OCI-M1 (cell line): Measurements from ENCODE around the gene CTSO.

Source experiments
- DNase-seq: peaks from one replicate; lab custom pipeline; 2025; lab: John Stamatoyannopoulos, UW

Gene CTSO

DNA sequence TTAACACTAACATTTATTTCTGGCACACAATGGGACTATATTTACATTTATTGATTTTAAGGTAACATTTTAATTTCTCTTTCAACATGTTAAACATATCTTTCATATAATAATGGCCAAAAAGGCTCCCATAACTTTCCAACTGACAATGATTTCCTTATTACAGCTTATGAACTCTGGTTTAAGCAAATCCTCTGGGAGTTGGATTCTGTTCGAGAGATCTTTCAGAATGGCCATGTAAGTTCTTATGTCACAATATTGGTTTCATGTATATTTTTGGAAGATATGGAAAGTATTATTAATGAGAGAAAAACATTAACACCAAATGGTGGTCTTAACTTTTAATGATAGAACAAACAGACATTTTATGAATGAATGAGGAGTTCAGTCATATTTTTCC lies 46.1 kb downstream of the CTSO start:
- no peak for DNase-seq

DNA sequence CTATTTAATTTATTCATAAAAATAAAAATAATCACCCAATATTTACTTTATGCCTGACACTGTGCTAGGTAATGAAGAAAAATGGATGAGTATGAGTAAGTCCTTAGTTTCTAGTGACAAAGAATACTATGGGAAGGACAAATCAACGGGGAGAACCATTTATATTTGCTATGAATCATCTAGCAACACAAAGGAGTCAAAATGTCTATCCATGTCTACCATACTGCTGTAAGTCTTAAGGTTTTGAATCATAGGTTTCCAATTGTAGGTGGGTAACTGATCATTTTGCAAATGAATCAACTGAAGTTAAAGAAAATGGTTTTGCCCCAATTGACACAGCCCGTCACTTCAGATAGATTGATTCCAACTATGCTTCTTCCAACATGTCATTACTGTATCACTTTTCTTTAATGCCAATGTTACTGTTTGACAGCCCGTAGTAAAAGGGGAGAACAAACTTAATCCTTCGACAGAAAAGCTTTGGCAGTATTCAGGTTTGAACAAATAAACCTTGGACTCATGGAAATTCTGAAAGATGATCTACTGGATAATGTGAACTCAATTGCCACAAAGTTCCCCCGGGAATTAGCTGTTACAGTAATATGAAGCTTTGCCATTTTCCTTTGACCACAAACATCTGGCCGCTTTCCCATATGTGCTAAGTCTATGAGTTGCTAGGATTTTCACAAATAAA lies 47.0 kb downstream of the CTSO start:
- no peak for DNase-seq

DNA sequence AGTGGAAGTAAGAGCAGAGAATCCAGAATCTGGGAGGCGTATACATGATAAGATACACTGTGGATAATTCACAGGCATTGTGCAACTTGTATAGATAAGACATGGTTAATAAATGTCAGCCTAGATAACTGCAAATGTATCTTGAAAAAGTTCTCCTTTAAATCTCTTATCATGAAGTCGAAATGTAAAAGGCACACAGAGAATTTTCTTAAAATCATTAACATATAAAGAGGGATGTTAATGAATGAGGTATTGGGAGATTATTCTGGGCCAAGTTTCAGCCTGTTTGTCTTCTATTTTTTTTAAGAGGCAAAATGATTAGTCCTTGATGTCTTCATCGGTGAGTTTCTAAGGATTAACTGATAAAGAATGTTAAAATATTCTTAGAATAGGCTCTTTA lies 49.3 kb downstream of the CTSO start:
- no peak for DNase-seq

DNA sequence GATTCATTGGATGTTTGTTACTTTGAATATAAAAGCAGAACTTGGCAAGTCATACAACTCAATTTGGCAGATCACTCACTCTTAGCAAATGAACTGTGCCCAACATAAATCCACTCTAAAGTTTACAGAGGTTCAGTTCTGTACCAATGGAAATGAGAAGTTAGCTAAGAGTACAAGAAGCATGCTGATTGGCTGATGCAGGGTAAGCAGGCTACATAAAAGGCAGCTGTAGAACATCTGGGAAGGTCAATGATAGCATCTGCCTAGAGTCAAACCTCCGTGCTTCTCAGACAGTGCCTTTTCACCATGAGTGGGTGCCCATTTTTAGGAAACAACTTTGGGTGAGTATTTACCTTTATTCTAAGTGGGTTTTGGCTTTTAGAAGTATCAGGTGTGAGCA lies 50.2 kb downstream of the CTSO start, which contains the start of gene TDO2:
Gene TDO2, plus strand, starts transcription at position 244 of the 400 bp plus-strand sequence. Its CDS starts 63 bp downstream, at position 307.
- DNase-seq = no peak

DNA sequence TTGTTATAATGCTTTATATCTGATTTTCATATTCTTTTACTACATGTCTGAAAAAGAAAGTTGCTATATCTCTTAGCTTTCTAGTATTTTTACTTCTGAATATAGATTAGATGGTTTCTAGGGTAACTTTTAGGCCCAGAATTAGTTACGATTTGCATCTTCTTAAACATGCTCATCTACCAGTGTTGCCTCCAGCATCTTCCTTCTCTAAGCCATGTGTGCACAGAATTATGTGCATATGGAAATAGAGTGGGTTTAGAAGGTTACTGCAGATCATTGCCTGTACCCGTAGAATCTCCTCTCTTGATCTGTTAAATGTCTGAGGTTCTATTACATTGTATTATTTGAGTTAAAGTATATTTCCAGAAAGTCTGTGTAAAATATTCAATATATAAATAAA lies 52.7 kb downstream of the CTSO start:
- DNase-seq = no peak

DNA sequence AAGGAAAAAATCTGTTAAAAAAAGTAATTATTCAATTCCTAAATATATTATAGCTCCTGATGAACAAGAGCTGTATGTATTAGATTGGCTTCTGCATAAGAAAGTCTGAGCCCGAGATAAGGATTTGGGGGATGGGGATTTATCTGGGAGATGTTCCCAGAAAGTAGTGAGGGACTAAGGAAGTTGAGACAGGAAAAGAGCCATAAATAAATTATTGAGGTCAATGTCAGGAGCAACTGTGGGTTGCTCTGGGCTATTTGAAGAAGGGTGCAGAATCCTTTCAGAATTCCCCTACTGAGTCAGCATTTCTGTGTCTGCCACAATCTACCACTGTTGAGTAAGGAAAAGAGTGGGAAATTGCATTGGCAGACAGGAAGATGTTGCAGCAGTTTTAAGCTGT lies 53.3 kb downstream of the CTSO start:
- no peak for DNase-seq

DNA sequence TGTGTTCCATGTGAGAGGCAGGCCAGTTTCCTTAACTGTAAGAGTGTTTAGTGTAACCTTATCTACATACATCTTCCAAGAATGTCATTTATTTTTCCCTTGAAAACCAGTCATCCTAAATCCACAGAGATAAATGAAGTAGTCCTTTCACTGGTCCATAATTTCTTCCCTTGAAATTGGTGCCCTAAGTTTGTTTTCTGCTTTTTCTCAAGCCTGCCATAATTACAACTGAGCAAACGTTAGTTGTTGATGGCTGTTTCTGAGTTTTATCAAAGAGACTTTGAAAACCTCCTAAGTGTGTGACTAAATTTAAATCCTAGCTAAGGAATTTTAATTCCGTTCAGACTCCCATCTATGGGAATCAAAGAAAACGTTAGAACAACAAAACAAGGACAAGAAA lies 53.8 kb downstream of the CTSO start:
- no peak for DNase-seq

DNA sequence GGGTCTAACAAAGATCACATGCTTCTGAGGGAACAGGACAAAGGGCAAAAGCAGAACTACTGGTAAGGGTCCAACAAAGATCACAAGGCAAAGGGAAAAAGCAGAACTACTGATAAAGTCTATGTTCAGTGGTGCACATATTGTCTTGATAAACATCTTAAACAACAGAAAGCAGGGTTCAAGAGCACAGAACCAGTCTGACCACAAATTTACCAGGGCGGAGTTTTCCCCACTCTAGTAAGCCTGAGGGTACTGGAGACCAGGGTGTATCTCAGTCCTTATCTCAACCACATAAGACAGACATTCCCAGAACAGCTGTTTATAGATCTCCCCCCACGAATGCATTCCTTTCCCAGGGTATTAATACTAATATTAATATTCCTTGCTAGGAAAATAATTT lies 55.3 kb downstream of the CTSO start:
- peak; percentile 72 for DNase-seq

DNA sequence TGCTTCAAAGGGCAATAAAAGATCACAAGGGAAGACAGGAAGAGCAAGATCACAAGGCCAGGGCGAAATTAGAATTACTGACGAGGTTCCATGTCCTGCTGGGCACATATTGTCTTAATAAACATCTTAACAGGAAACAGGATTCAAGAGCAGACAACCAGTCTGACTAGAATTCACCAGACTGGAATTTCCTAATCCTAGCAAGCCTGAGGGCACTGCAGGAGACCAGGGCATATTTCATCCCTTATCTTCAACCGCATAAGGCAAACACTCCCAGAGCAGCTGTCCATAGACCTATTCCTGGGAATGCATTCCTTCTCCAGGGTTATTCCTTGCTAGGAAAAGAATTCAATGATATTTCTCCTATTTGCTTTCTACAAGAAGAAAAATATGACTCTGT lies 62.6 kb downstream of the CTSO start:
- DNase-seq = no peak

DNA sequence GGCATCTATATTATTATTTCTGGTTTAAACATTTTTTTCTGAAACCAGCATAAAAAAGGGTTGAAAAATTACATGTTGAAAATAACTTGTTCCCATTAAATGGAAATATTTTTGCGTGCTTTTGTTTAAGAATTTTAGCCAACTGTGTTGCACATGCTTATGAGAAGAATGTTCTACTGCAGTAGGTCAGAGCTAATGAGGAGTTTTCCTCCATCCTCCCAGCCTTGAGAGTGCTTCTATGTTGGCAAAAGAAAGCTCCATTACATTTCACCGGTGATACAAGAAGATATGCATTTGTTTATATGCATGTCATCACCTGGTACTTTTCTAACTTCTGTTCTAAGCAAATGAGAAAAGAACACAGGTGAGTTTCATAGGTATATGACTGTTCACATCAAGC lies 63.7 kb downstream of the CTSO start:
- DNase-seq = no peak

DNA sequence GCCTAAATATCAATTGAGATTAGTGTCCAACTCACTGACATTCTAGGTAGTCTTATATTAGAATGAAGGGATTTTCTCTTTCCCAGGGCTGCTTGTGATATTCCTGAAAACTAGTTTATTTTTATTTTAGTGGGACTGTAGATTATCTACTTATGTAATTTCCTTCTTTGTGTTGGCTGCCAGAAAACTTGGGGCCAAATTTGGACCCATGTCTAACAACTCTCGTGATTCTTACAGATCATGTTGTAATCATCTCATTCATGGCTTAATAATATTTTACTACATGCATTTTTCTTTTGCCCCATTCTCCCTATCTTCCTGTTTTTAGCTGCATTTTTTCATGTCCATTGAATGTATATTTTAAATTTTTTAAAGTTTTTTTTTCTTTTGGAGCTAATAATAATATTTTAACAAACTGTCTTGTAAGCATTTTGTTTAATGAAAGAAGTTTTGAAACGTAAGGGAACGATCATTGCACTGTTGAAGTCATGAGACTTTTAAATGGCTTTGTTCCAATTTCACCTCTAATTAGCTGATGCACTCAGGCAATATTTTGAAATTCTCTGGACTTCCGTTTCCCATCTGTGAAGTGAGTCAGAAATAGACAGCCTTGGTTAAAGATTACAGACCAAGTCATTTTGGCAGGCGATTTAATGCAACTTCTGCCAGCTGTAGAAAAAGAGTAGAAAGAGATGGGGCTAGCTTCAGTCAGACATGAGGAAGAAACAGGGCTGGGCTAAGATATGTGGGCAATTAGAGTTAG lies 64.5 kb downstream of the CTSO start:
- DNase-seq = peak; percentile 71

DNA sequence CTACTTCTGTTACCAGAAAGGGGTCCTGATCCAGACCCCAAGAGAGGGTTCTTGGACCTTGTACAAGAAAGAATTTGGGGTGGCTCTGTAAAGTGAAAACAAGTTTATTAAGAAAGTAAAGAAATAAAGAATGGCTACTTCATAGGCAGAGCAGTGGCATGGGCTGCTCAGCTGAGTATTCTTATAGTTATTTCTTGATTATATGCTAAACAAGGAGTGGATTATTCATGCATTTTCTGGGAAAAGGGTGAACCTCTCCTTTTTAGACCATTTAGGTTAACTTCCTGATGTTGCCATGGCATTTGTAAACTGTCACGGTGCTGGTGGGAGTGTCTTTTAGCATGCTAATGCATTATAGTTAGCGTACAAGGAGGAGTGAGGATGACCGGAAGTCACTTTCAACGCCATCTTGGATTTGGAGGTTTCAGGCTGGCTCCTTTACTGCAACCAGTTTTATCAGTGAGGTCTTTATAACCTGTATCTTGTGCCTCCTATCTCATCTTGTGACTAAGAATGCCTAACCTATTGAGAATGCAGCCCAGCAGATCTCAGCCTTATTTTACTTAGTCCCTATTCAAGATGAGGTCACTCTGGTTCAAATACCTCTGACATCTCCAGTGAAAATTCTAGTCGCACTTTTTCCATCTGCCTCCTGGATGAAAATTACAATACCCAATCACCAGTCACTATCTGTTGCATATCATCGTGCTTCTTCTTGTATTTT lies 65.7 kb downstream of the CTSO start:
- DNase-seq = no peak

DNA sequence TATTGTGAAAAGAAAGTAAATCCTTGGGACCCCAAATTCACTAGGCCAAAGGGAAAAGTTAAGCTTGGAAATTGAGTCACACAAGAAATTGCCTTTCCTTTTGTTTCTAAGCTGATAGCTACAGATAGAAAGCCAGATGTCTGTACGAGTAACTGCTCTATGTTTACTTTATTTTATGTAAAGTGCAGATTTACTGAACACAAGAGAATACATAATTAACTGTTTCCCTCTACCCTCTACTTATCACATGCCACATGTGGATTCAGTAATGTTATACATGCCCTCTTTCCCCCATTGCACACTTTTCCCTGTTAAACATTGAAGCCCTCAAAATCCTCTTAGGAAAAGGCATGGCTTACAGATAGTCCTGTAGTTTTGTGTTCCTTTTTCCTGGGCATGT lies 66.6 kb downstream of the CTSO start:
- no peak for DNase-seq

DNA sequence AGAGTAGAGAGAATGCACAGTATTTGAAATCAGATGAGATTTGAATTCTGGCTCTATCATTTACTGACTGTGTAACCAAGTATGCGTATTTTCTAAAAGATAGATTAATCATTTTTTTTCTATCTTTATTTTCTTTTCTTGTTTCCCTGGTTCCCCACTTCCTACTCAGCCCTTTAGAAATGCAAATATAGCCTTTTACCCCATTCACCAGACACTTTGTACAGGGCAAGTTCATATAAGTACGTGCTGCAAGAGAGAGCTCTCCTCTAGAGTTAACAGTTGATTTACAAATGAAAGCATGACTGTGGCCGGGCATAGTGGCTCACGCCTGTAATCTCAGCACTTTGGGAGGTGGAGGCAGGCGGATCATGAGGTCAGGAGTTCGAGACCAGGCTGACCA lies 68.0 kb downstream of the CTSO start:
- no peak for DNase-seq

DNA sequence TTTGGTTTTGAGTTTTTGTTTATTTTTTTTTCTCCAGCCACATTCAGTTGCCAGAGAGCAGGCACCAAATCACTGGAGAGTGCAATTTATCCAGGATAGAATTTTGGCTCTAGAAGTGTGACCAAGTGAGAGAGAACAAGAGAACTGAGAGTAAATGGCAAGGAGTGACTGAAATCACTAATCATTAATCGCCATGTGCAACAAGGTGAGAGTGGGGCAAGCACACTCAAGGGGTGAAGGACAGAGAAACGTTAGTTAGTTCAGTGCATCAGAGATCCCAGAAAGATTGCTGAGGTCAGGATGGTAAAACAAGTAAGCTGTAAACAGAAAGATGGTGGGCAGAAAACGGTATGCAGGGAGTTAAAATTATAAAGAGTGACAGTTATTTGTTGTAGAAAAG lies 69.8 kb downstream of the CTSO start:
- no peak for DNase-seq

DNA sequence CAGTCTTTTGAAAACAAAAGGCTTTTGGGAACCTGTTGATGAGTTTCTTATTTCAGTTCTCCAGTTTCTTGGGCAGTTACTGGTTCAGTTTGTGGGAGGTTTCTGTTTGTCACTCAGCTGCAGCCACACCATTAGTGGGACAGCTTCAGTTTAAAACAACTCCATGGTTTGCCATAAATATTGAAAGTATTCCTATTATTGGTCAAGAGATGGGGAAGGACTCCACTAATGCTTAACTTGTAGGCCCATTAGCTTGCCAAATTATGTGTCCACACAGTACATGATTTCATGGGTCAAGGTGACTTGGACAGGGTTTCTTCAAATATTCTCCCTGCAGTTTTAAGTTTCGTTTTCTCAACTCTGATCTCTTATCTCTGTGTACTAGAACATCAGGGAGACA lies 72.1 kb downstream of the CTSO start:
- DNase-seq = no peak

DNA sequence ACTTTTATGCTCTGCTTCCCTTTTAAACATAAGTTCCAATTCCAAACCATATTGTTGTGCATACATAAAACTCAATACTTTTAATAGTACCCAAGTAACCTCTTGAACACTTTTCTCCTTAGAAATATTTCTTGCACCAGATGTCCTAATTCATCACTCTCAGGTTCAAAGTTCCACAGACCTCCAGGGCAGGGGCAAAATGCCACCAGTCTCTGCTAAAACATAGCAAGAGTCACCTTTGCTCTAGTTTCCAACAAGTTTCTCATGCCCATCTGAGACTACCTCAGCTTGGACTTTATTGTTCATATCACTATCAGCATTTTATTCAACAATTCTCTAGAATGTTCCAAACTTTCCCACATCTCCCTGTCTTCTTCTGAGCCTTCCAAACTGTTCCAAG lies 73.9 kb downstream of the CTSO start:
- DNase-seq = no peak

DNA sequence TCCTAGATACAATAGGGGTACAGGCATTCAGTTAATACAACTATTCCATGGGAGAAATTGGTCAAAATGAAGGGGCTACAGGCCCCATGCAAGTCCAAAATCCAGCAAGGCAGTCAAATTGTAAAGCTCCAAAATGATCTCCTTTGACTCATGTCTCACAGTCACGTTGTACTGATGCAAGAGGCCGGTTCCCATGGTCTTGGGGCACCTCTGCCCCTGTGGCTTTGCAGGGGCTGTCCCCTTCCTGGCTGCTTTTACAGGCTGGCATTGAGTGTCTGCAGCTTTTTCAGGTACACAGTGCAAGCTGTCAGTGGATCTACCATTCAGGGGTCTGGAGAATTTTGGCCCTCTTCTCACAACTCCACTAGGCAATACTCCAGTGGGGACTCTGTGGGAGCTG lies 75.1 kb downstream of the CTSO start:
- no peak for DNase-seq

DNA sequence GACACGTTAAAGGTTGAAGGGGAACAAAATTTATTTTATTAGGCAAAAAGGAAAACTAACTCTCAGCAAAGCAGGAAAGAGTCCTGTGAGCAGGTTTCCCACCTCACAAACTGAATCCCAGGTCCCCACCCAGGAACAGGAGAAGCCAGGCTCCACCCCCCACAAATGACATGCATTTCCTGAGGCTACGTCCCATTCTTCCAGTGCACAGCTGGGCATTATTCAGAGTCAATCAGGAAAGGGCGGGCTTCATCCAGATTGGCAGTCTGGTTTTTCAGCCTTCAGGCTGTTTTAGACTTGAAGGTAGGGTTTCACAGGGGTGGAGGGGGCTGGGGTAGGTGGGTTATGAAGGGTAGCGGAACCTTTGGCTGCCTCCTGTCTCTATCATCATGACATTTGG lies 75.7 kb downstream of the CTSO start:
- DNase-seq = no peak

DNA sequence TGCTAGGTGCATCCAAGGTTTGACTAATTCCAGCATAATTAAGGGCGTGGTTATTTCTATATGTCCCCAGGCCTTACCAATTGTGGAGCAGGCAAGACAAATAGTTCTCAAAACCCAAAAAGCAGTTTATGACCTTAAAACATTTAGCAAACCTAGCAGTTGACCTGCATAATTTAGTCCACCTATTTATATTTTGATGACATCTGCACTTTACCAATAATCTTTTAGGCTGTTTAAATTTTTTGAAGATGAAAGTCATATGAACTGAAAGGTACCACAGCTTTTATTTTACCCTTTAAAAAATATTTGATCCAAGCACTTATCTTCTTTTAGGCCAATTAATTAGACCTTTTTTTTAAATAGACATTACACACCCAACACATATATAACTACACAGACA lies 77.8 kb downstream of the CTSO start:
- no peak for DNase-seq
